Panc1 (cell line): ENCODE data around the gene LAMP2. TPM values are rescaled to one million over a fixed set of nuclear protein-coding genes. Genes with fewer than 3 reads are reported as not detected.
"Not testable (repeated sequence)": the region's sequence is repeated elsewhere in the genome, so short reads cannot be mapped to it uniquely, and the experiment has no call there.

Experiments used
- ATAC-seq: fragments of 200-7000 bp; cut with Tn5 transposase; 2 replicates; pipeline ENCODE4 v1.9.1; 2020; ENCODE audit warnings: mild to moderate bottlenecking, moderate library complexity
- BruUV-seq: library from RNA; stranded (reverse); fragments of 400-500 nt; replicated peaks from 2 replicates; lab custom pipeline; 2021; lab: Mats Ljungman, UMichigan
- CTCF ChIA-PET: fragments of 300-600 bp; sonication (Branson Sonifier 250); formaldehyde crosslinking; loops from one replicate; lab custom pipeline; 2022; ENCODE audit warnings: antibody characterized with exemption; lab: Charles Lee
- POLR2A ChIA-PET: fragments of 300-600 bp; sonication (Branson Sonifier 250); formaldehyde crosslinking; loops from one replicate; lab custom pipeline; 2022; ENCODE audit warnings: antibody characterized with exemption; lab: Charles Lee
- DNase-seq: peaks from one replicate; pipeline ENCODE4 v3.0.0-alpha.2; 2010; ENCODE audit warnings: low read depth, low spot score
- H3K27ac ChIP-seq: 2 replicates; pipeline ENCODE4 v1.5.1; 2011; ENCODE audit warnings: mild to moderate bottlenecking, low read length, inconsistent platforms
- H3K27me3 ChIP-seq: fragments of 200-500 bp; sonication (Bioruptor generic); 2 replicates; pipeline ENCODE4 v1.6.0; 2014; ENCODE audit warnings: low read length, inconsistent platforms; ENCODE audit not compliant: control insufficient read depth, insufficient read depth
- H3K36me3 ChIP-seq: fragments of 200-500 bp; sonication (Bioruptor generic); 2 replicates; pipeline ENCODE4 v1.5.1; 2014; ENCODE audit warnings: inconsistent platforms, mild to moderate bottlenecking, low read length, moderate library complexity; ENCODE audit not compliant: control insufficient read depth, insufficient read depth
- H3K4me1 ChIP-seq: 2 replicates; pipeline ENCODE4 v1.5.1; 2011; ENCODE audit warnings: inconsistent platforms, mild to moderate bottlenecking, low read length, moderate library complexity; ENCODE audit not compliant: control insufficient read depth, insufficient read depth
- H3K4me3 ChIP-seq, 2 experiments: 2 replicates each; pipeline ENCODE4 v1.5.1; 2011 to 2012; ENCODE audit warnings: low read depth in 2 of 2, low read length in 2 of 2, mild to moderate bottlenecking in 2 of 2, inconsistent platforms in 1 of 2, moderate library complexity in 1 of 2
- H3K9me3 ChIP-seq: fragments of 200-500 bp; sonication (Bioruptor generic); 2 replicates; pipeline ENCODE4 v1.5.1; 2014; ENCODE audit warnings: low read depth, mild to moderate bottlenecking, inconsistent platforms, low read length, moderate library complexity; ENCODE audit not compliant: control insufficient read depth, insufficient read depth
- POLR2AphosphoS5 ChIP-seq: IDR thresholded peaks from 2 replicates; pipeline ENCODE4 v1.6.1; 2012; ENCODE audit warnings: mild to moderate bottlenecking, low read depth, low read length, moderate library complexity
- SIN3A ChIP-seq: IDR thresholded peaks from 2 replicates; pipeline ENCODE4 v1.6.1; 2012; ENCODE audit warnings: low read depth, mild to moderate bottlenecking, low read length, moderate library complexity, borderline replicate concordance; ENCODE audit not compliant: insufficient read depth
- TCF7L2 ChIP-seq: IDR thresholded peaks from 2 replicates; pipeline ENCODE4 v1.6.1; 2011; ENCODE audit warnings: mild to moderate bottlenecking, low read depth, low read length, inconsistent platforms
- in situ Hi-C: cut with HindIII; loops from 2 replicates; pipeline ENCODE4 v1.10.0; 2016; ENCODE audit warnings: low sequenced_read_pairs, low pct_unique_long_range_greater_than_20kb
- intact Hi-C: fragments of 100-400 bp; cut with micrococcal nuclease; formaldehyde crosslinking; loops from one replicate; pipeline ENCODE4 v1.10.0; 2022; ENCODE audit not compliant: unreplicated experiment
- total RNA-seq: library from RNA; stranded (reverse); gene quantifications from one replicate; pipeline ENCODE4 v1.2.1, GENCODE V29; 2021; ENCODE audit not compliant: unreplicated experiment
- TF ChIP-seq, protein P1 (sequence below): fragments of 450-650 bp; IDR thresholded peaks from 2 replicates; pipeline ENCODE4 v1.5.1; 2017; ENCODE audit warnings: mild to moderate bottlenecking
- TF ChIP-seq, protein P2 (sequence below), 2 experiments: IDR thresholded peaks; 2 replicates each; pipeline ENCODE4 v1.6.1; 2011 to 2012; ENCODE audit warnings: low read depth in 2 of 2, control low read depth in 1 of 2, low read length in 1 of 2, mild to moderate bottlenecking in 1 of 2, moderate library complexity in 1 of 2; ENCODE audit not compliant: insufficient read depth in 1 of 2

The LAMP2 gene
- total RNA-seq, 1 experiment from 2014 or later: 243 TPM

DNA sequence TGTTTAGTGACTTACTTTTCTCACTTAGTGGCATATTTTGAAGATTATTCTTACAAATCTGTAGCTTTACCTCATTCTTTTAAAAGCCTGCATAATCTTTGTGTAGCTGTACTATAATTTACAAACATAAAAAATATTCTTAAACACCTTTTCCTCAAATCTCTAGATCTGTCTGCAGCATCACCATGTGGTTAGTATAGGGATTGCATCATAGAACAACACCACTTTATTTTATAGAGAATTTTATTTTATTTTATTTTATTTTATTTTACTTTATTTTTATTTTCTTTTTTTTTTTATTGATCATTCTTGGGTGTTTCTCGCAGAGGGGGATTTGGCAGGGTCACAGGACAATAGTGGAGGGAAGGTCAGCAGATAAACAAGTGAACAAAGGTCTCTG, 6.4 kb upstream of the LAMP2 start:
- BruUV-seq, POLR2A ChIA-PET, intact Hi-C loops, DNase-seq, H3K9me3 ChIP-seq, H3K4me1 ChIP-seq, H3K4me3 ChIP-seq, ATAC-seq, H3K36me3 ChIP-seq, H3K27ac ChIP-seq, H3K27me3 ChIP-seq, in situ Hi-C loops: not testable (repeated sequence)
- CTCF ChIA-PET: interaction anchor here (0.7 to 1.2 kb wide), 2 partner anchors 111 to 255 kb away, joined by 3 to 5 read pairs; no protein-coding TSS in a partner anchor
- TF ChIP-seq, protein P1, sequence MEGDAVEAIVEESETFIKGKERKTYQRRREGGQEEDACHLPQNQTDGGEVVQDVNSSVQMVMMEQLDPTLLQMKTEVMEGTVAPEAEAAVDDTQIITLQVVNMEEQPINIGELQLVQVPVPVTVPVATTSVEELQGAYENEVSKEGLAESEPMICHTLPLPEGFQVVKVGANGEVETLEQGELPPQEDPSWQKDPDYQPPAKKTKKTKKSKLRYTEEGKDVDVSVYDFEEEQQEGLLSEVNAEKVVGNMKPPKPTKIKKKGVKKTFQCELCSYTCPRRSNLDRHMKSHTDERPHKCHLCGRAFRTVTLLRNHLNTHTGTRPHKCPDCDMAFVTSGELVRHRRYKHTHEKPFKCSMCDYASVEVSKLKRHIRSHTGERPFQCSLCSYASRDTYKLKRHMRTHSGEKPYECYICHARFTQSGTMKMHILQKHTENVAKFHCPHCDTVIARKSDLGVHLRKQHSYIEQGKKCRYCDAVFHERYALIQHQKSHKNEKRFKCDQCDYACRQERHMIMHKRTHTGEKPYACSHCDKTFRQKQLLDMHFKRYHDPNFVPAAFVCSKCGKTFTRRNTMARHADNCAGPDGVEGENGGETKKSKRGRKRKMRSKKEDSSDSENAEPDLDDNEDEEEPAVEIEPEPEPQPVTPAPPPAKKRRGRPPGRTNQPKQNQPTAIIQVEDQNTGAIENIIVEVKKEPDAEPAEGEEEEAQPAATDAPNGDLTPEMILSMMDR: peak; percentile 51

DNA sequence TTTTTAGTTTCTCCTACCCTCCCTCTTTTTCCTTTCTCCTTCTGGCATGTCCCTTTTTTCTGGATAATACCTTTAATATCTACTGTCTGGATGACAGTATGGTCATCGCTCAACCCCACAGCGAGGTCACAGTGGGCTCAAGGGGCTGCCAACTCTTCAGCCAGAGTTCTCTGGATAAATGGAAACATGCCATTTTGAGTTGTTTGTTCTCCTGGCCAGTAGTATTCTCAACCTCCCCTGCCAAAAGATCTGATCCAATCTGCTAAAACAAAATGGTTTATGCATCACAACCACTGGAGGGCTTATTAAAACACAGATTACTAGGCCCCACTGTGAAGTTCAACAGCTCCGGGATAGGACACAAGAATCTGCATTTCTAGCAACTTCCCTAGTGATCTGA, 5.0 kb upstream of the LAMP2 start:
- intact Hi-C loops: no loop called here
- CTCF ChIA-PET: no interaction called here
- TF ChIP-seq SIN3A: no peak
- TF ChIP-seq TCF7L2: no peak
- TF ChIP-seq, protein P1: no peak
- TF ChIP-seq POLR2AphosphoS5: no peak
- TF ChIP-seq, protein P2, sequence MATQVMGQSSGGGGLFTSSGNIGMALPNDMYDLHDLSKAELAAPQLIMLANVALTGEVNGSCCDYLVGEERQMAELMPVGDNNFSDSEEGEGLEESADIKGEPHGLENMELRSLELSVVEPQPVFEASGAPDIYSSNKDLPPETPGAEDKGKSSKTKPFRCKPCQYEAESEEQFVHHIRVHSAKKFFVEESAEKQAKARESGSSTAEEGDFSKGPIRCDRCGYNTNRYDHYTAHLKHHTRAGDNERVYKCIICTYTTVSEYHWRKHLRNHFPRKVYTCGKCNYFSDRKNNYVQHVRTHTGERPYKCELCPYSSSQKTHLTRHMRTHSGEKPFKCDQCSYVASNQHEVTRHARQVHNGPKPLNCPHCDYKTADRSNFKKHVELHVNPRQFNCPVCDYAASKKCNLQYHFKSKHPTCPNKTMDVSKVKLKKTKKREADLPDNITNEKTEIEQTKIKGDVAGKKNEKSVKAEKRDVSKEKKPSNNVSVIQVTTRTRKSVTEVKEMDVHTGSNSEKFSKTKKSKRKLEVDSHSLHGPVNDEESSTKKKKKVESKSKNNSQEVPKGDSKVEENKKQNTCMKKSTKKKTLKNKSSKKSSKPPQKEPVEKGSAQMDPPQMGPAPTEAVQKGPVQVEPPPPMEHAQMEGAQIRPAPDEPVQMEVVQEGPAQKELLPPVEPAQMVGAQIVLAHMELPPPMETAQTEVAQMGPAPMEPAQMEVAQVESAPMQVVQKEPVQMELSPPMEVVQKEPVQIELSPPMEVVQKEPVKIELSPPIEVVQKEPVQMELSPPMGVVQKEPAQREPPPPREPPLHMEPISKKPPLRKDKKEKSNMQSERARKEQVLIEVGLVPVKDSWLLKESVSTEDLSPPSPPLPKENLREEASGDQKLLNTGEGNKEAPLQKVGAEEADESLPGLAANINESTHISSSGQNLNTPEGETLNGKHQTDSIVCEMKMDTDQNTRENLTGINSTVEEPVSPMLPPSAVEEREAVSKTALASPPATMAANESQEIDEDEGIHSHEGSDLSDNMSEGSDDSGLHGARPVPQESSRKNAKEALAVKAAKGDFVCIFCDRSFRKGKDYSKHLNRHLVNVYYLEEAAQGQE (IDR thresholded peaks at IDR 0.05; ENCODE audit: insufficient read depth in 1 of 2, low read depth in 2 of 2, low read length in 1 of 2): no peak

DNA sequence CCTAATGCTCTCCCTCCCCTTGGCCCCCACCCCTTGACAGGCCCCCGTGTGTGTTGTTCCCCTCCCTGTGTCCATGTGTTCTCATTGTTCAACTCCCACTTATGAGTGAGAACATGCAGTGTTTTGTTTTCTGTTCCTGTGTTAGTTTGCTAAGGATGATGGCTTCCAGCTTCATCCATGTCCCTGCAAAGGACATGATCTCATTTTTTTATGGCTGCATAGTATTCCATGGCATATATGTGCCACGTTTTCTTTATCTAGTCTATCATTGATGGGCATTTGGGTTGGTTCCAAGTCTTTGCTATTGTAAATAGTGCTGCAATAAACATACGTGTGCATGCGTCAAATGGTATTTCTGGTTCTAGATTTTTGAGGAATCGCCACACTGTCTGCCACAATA, 561 bp upstream of the LAMP2 start:
- Histone ChIP-seq H3K4me1 (peaks cover 12% of the 10 kb centered on the region), H3K4me3 (peak overlapping the region; percentile 86 to 94; a peak in 3 of 4 replicates)
- intact Hi-C loops: loop anchor here (5.0 kb wide), 1 partner anchor 212 kb away; no protein-coding TSS in a partner anchor
- DNase-seq, in situ Hi-C loops, CTCF ChIA-PET, H3K27ac ChIP-seq, POLR2A ChIA-PET, H3K27me3 ChIP-seq, ATAC-seq, BruUV-seq, H3K36me3 ChIP-seq, H3K9me3 ChIP-seq: not testable (repeated sequence)

More for the DNA sequence above, 5.0 kb upstream of the LAMP2 start:
- Histone ChIP-seq H3K4me1 (no peaks in the 10 kb centered on the region), H3K27me3 (no peaks in the 10 kb centered on the region), H3K36me3 (no peaks in the 10 kb centered on the region), H3K27ac (no peak overlapping the region), H3K4me3 (no peak overlapping the region), H3K9me3 (no peaks in the 10 kb centered on the region)
- ATAC-seq (no peak), DNase-seq (no peak)
- no TSS peak for BruUV-seq
- POLR2A ChIA-PET: no interaction called here
- in situ Hi-C loops: no loop called here
